Natural killer cell (primary cell): ENCODE results near the gene STRN. TPM values are rescaled to one million over a fixed set of nuclear protein-coding genes. Genes with fewer than 3 reads are reported as not detected.

ENCODE experiments used
- ATAC-seq, 3 donors: fragments of 150-1000 bp in 2 of 3; fragments of 200-7000 bp in 1 of 3; cut with Tn5 transposase; 1 replicate in 1 of 3; 2 replicates in 2 of 3; pipeline ENCODE4 v1.10.0; 2021; ENCODE audit warnings: mild to moderate bottlenecking in 2 of 3, moderate library complexity in 2 of 3
- DNase-seq, 2 donors: peaks; one replicate each; pipeline versions ENCODE4 v3.0.0 to v3.0.0-alpha.2; 2013 to 2021; ENCODE audit warnings: mixed read lengths in 1 of 2
- H3K27ac ChIP-seq: one replicate; pipeline ENCODE4 v1.5.1; 2013; ENCODE audit warnings: mild to moderate bottlenecking, low read length
- H3K27me3 ChIP-seq: one replicate; pipeline ENCODE4 v1.6.1; 2013; ENCODE audit warnings: low read length; ENCODE audit not compliant: control insufficient read depth, insufficient read depth
- H3K36me3 ChIP-seq: one replicate; pipeline ENCODE4 v1.6.1; 2013; ENCODE audit warnings: low read length; ENCODE audit not compliant: control insufficient read depth, insufficient read depth
- H3K4me1 ChIP-seq: one replicate; pipeline ENCODE4 v1.6.1; 2013; ENCODE audit warnings: low read length; ENCODE audit not compliant: control insufficient read depth, insufficient read depth
- H3K4me3 ChIP-seq: one replicate; pipeline ENCODE4 v1.5.1; 2013; ENCODE audit warnings: low read length
- H3K9me3 ChIP-seq: one replicate; pipeline ENCODE4 v1.6.1; 2013; ENCODE audit warnings: low read length; ENCODE audit not compliant: control insufficient read depth, insufficient read depth
- H3K27ac Mint-ChIP-seq, 2 donors: one replicate each; pipeline ENCODE4 v1.8.0; 2022; ENCODE audit warnings: mild to moderate bottlenecking in 2 of 2, mixed read lengths in 2 of 2, moderate library complexity in 1 of 2
- H3K27me3 Mint-ChIP-seq, 2 donors: one replicate each; pipeline ENCODE4 v1.8.0; 2022; ENCODE audit warnings: low read depth in 2 of 2, mixed read lengths in 2 of 2
- H3K36me3 Mint-ChIP-seq: one replicate; pipeline ENCODE4 v1.8.0; 2022; ENCODE audit warnings: mixed read lengths
- H3K4me1 Mint-ChIP-seq, 2 donors: one replicate each; pipeline ENCODE4 v1.8.0; 2022; ENCODE audit warnings: mixed read lengths in 2 of 2
- H3K4me3 Mint-ChIP-seq: one replicate; pipeline ENCODE4 v1.8.0; 2022; ENCODE audit warnings: mild to moderate bottlenecking, moderate library complexity, mixed read lengths
- H3K9me3 Mint-ChIP-seq, 2 donors: one replicate each; pipeline ENCODE4 v1.8.0; 2022; ENCODE audit warnings: mixed read lengths in 2 of 2
- WGBS: methylation state at CpG from one replicate; pipeline ENCODE4 v1.1.7; 2013; ENCODE audit warnings: missing lambda C conversion rate; ENCODE audit not compliant: insufficient coverage; 5-methylcytosine and 5-hydroxymethylcytosine counted together
- intact Hi-C: fragments of 100-400 bp; cut with micrococcal nuclease; formaldehyde crosslinking; loops from one replicate; pipeline ENCODE4 v1.14.2; 2022
- total RNA-seq, 4 donors: library from RNA; stranded (reverse); fragments of 120-200 nt in 1 of 4; gene quantifications; one replicate each; pipeline versions ENCODE4 v1.2.3 to v1.2.4, GENCODE V29; 2013 to 2022
- TF ChIP-seq, protein P1 (sequence below): fragments of 200-600 bp; IDR thresholded peaks from one replicate; pipeline ENCODE4 v1.8.0; 2022; ENCODE audit warnings: antibody characterized with exemption

The STRN gene
- total RNA-seq, 3 donors from 2014 or later (not counting 1 experiment from before 2014, with no cell fraction given), result 43.1 to 49.9 (median 43.4) TPM

DNA sequence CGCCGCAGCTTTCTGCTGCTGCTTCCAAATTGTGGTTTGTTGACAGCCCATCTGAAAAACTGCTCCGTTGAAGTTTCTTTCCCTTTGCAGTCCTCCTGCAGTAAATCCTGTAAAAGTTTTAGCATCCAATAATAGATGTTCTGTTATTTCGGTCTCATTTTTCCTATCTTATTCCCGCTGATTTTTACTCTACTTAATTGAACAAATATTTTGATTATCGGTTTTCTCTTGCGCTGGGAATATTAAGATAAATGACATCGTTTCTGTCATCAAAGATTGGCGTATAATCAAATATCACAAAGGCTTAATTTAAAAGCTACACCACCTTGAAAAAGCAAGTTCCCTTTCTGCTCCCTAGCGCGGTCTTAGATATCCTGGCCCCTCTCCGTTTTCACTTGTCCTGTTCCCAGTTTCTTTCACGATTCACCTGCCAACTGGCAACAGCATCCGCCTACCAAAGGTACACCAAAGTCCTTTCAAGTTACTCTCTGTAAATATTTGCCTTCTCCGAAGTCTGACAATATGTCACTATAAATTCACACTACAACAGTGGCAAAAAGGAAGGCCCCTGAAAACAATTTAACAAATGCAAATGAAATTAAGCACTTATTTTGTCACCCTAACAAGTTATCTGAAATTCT is 1.0 kb upstream of the STRN start:
- no peaks in the 10 kb centered on the region for H3K36me3 Mint-ChIP-seq
- no peaks in the 10 kb centered on the region for H3K36me3 ChIP-seq
- H3K27me3 ChIP-seq, result no peaks in the 10 kb centered on the region
- intact Hi-C loops, result loop anchor here (5.0 kb wide), 1 partner anchor 165 kb away; no protein-coding TSS in a partner anchor
- H3K4me1 Mint-ChIP-seq, result peaks cover 38 to 47% of the 10 kb centered on the region in 2 donors
- peak overlapping the region; percentile 98 for H3K27ac Mint-ChIP-seq
- ATAC-seq (no peak), DNase-seq (peak in 1 of 2 donors; percentile 16)
- H3K4me1 ChIP-seq, result peaks cover 13% of the 10 kb centered on the region
- H3K4me3 Mint-ChIP-seq, result peak overlapping the region; percentile 96
- TF ChIP-seq, protein P1, sequence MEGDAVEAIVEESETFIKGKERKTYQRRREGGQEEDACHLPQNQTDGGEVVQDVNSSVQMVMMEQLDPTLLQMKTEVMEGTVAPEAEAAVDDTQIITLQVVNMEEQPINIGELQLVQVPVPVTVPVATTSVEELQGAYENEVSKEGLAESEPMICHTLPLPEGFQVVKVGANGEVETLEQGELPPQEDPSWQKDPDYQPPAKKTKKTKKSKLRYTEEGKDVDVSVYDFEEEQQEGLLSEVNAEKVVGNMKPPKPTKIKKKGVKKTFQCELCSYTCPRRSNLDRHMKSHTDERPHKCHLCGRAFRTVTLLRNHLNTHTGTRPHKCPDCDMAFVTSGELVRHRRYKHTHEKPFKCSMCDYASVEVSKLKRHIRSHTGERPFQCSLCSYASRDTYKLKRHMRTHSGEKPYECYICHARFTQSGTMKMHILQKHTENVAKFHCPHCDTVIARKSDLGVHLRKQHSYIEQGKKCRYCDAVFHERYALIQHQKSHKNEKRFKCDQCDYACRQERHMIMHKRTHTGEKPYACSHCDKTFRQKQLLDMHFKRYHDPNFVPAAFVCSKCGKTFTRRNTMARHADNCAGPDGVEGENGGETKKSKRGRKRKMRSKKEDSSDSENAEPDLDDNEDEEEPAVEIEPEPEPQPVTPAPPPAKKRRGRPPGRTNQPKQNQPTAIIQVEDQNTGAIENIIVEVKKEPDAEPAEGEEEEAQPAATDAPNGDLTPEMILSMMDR, result no peak
- H3K27me3 Mint-ChIP-seq, result no peaks in the 10 kb centered on the region
- no peaks in the 10 kb centered on the region for H3K9me3 Mint-ChIP-seq
- WGBS, result 44% methylated on average over 15 of the region's 15 CpGs
- peak overlapping the region; percentile 95 for H3K4me3 ChIP-seq
- peak overlapping the region; percentile 96 for H3K27ac ChIP-seq
- no peaks in the 10 kb centered on the region for H3K9me3 ChIP-seq

DNA sequence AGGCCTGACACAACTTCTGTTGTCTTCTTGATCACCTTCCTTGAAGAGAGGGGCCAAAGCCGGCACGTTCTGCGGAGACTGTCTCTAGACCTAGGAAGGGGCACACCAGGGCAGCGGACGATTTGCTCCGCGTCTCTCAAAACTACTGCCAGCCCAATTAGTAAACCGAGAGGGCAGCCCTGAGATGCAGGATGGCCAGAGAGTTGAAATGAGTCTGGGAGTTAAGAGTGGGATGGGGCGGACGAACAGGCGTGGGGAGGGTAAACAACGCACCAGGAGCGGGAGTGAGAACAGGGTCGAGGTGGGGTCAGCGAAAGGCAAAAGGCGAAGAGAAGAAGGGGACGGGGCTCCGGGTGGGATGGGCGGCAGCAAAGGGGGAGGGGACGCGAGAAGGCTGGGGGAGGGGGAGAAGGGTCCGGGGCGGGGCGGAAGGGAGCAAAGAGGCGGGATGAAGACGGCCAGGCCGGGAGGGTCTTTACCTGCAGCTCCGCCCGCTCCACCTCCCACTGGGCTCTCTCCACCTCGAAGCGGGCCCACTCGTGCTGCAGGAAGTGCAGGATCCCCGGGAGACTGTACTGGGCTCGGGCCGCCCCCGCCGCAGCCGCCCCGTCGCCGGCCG is 476 bp downstream of the STRN start:
- under 1% methylated on average over 42 of the region's 42 CpGs for WGBS
- intact Hi-C loops, result loop anchor here (5.0 kb wide), 1 partner anchor 164 kb away; no protein-coding TSS in a partner anchor
- H3K36me3 Mint-ChIP-seq, result no peaks in the 10 kb centered on the region
- peak overlapping the region; percentile 92 for H3K4me3 Mint-ChIP-seq
- ATAC-seq (peak in 1 of 3 donors; percentile 7), DNase-seq (peak; percentile 22 to 47)
- H3K4me1 ChIP-seq, result peaks cover 13% of the 10 kb centered on the region
- TF ChIP-seq, protein P1, result no peak
- H3K9me3 ChIP-seq, result no peaks in the 10 kb centered on the region
- no peaks in the 10 kb centered on the region for H3K27me3 Mint-ChIP-seq
- peak overlapping the region; percentile 47 for H3K4me3 ChIP-seq
- peaks cover 50 to 57% of the 10 kb centered on the region in 2 donors for H3K4me1 Mint-ChIP-seq
- no peaks in the 10 kb centered on the region for H3K27me3 ChIP-seq
- H3K27ac Mint-ChIP-seq, result peak overlapping the region; percentile 98
- no peaks in the 10 kb centered on the region for H3K9me3 Mint-ChIP-seq
- H3K36me3 ChIP-seq, result no peaks in the 10 kb centered on the region
- H3K27ac ChIP-seq, result peak overlapping the region; percentile 36

DNA sequence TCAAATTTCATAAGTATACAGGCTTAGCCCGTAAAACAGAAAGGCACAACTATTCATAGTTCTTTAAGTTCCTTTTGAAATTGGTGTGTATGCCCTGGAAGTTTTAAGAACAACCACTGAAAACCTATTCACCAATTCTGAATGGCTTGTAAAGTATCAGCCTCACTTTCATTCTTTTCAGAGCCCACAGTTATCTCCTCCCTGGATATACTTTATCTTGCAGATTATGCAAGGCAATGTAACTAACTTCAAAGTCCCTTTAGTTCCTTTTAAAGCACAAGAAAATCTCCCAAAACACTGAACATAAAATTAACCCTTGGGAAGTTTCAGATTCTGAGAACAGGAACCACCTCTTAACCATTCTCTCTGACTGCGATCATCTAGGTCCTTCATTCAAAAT is 1.1 kb downstream of the STRN start:
- DNase-seq, result no peak
- 100% methylated on average over 1 of the region's 2 CpGs for WGBS
- H3K27ac ChIP-seq, result no peak overlapping the region

More for the DNA sequence above, 1.1 kb downstream of the STRN start:
- Mint-ChIP-seq H3K27me3 (no peaks in the 10 kb centered on the region), H3K36me3 (no peaks in the 10 kb centered on the region), H3K4me3 (peak overlapping the region; percentile 92), H3K9me3 (no peaks in the 10 kb centered on the region), H3K4me1 (peaks cover 51 to 57% of the 10 kb centered on the region in 2 donors), H3K27ac (peak overlapping the region; percentile 98)
- no peaks in the 10 kb centered on the region for H3K27me3 ChIP-seq
- TF ChIP-seq, protein P1, result no peak
- no peaks in the 10 kb centered on the region for H3K36me3 ChIP-seq
- no peak for ATAC-seq
- intact Hi-C loops, result loop anchor here (5.0 kb wide), 1 partner anchor 163 kb away; no protein-coding TSS in a partner anchor
- H3K9me3 ChIP-seq, result no peaks in the 10 kb centered on the region
- H3K4me3 ChIP-seq, result peak overlapping the region; percentile 47
- H3K4me1 ChIP-seq, result peaks cover 13% of the 10 kb centered on the region
